ENCODE data around the gene THUMPD3. TPM values are rescaled to one million over a fixed set of nuclear protein-coding genes. Genes with fewer than 3 reads are reported as not detected.

THUMPD3 gene
- total RNA-seq, 1 donor = 42.7 TPM

DNA sequence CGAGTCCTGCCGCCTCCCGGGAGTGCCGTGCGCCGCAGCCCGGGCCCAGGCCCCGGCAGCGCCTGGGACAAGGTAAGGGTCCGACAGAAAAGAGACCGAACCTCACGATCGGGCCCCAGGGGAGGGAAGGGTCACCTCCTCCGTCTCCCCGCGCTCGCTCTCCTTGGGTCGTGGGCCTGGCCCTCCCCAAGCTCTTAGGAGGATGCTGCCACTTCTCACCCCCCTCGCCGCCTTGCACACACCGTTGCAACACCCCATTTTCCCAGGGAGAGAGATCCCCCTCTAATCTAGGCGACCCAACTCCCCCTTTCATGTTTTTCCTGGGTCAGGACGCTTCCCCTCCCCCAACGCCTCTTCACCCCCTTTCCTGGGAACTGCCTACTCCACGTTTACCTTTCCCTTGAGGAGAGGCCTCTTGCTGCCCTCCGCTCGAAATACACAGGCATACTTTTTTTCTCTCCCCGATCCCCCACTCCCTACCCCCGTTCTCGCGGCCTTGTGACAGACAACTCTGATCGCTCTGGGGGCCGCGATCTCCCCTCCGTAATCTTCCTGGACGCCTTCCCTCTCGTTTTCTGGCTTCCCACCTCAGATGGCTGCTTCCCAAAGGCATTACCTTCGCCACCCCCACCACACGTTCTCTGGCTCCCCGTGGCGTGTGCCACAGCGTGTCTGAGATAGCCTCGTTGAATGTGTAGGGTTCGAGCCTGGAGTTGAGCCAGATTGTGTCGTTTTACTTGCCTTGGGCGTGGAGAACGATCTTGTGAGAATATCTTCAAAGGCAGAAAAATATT, 35.2 kb downstream of the THUMPD3 start:
- Histone ChIP-seq H3K4me1 (ENCODE audit: insufficient read depth, low read length) (peaks cover 56% of the 10 kb centered on the region), H4K20me1 (ENCODE audit: insufficient read depth, low read length) (peaks cover 73% of the 10 kb centered on the region), H3K27ac (ENCODE audit: low read depth, low read length) (peak overlapping the region; percentile 97), H2AFZ (ENCODE audit: low read length) (peak overlapping the region; percentile 48), H3K36me3 (ENCODE audit: insufficient read depth, low read length) (peaks cover 24% of the 10 kb centered on the region), H3K9me3 (ENCODE audit: low read depth, low read length) (no peaks in the 10 kb centered on the region), H3K4me2 (ENCODE audit: insufficient read depth, low read length) (peak overlapping the region; percentile 85), H3K79me2 (ENCODE audit: insufficient read depth, low read length) (peaks cover 87% of the 10 kb centered on the region), H3K4me3 (ENCODE audit: insufficient read depth, low read length) (peak overlapping the region; percentile 95), H3K27me3 (ENCODE audit: insufficient read depth, low read length) (no peaks in the 10 kb centered on the region)
- no peak for DNase-seq (ENCODE audit: insufficient read length, low spot score, missing footprints)
- TF ChIP-seq, protein P1, sequence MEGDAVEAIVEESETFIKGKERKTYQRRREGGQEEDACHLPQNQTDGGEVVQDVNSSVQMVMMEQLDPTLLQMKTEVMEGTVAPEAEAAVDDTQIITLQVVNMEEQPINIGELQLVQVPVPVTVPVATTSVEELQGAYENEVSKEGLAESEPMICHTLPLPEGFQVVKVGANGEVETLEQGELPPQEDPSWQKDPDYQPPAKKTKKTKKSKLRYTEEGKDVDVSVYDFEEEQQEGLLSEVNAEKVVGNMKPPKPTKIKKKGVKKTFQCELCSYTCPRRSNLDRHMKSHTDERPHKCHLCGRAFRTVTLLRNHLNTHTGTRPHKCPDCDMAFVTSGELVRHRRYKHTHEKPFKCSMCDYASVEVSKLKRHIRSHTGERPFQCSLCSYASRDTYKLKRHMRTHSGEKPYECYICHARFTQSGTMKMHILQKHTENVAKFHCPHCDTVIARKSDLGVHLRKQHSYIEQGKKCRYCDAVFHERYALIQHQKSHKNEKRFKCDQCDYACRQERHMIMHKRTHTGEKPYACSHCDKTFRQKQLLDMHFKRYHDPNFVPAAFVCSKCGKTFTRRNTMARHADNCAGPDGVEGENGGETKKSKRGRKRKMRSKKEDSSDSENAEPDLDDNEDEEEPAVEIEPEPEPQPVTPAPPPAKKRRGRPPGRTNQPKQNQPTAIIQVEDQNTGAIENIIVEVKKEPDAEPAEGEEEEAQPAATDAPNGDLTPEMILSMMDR (IDR thresholded peaks at IDR 0.05; ENCODE audit: extremely low read depth, low read depth, low read length) = no peak

DNA sequence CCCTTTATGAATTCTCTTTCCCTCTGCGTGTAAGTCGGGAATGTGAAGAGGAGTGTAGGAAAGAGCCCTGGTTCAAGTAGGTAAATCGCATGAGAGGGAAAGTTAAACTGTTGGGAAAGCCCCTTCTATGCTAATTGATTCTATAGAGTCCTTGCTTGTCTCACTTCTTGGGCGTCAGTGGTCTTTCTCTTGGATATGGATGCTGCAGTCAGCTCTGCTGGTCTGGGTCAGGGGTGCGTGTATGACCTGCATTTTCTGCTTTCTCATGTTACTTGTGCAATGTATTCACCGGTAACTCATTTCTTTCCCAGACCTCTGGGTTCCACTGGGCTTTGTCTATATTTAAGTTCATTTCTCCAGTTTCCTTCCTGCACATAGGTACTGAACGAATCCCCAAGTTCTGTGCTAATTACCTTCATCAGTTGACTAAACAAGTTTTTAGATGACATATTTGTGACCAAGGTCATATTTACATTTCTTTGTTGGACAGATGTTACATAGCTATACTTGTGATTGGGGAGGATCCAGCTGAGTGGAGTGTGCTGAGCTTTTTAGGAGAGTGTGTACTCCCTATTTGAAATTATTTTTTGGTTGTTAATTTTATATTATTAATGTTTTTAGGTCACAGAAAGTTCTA, 36.0 kb downstream of the THUMPD3 start:
- Histone ChIP-seq H3K4me1 (ENCODE audit: insufficient read depth, low read length) (peaks cover 64% of the 10 kb centered on the region), H3K9me3 (ENCODE audit: low read depth, low read length) (no peaks in the 10 kb centered on the region), H4K20me1 (ENCODE audit: insufficient read depth, low read length) (peaks cover 72% of the 10 kb centered on the region), H3K79me2 (ENCODE audit: insufficient read depth, low read length) (peaks cover 87% of the 10 kb centered on the region), H3K4me2 (ENCODE audit: insufficient read depth, low read length) (peak overlapping the region; percentile 85), H2AFZ (ENCODE audit: low read length) (no peak overlapping the region), H3K36me3 (ENCODE audit: insufficient read depth, low read length) (peaks cover 17% of the 10 kb centered on the region), H3K4me3 (ENCODE audit: insufficient read depth, low read length) (peak overlapping the region; percentile 95), H3K27me3 (ENCODE audit: insufficient read depth, low read length) (no peaks in the 10 kb centered on the region), H3K27ac (ENCODE audit: low read depth, low read length) (peak overlapping the region; percentile 97)
- no peak for DNase-seq (ENCODE audit: insufficient read length, low spot score, missing footprints)
- TF ChIP-seq, protein P1 (IDR thresholded peaks at IDR 0.05; ENCODE audit: extremely low read depth, low read depth, low read length) = no peak

DNA sequence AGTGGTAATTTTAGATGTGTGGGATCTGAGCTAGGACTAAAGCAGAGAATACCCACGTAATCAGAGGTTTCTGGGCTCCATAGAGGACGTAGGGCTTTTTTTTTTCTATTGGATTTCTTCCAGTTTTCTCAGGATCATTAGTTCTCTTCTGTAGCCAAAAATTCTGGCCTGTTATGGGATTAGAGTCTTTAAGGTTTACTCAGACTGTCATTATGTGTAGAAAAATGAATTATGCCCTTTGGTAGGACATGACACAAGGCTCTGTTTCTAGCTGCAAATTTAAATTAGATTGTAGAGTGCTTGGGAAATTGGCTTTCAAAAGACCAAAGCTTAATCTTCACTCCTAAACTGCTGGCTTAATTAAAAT, 36.5 kb downstream of the THUMPD3 start:
- H4K20me1 ChIP-seq (ENCODE audit: insufficient read depth, low read length) = peaks cover 73% of the 10 kb centered on the region

More for the DNA sequence above, 36.5 kb downstream of the THUMPD3 start:
- TF ChIP-seq, protein P1 (IDR thresholded peaks at IDR 0.05; ENCODE audit: extremely low read depth, low read depth, low read length) = no peak
- no peak for DNase-seq (ENCODE audit: insufficient read length, low spot score, missing footprints)
- peak overlapping the region; percentile 85 for H3K4me2 ChIP-seq (ENCODE audit: insufficient read depth, low read length)
- H3K4me3 ChIP-seq (ENCODE audit: insufficient read depth, low read length) = peak overlapping the region; percentile 95
- H3K79me2 ChIP-seq (ENCODE audit: insufficient read depth, low read length) = peaks cover 87% of the 10 kb centered on the region
- no peaks in the 10 kb centered on the region for H3K9me3 ChIP-seq (ENCODE audit: low read depth, low read length)
- H3K4me1 ChIP-seq (ENCODE audit: insufficient read depth, low read length) = peaks cover 62% of the 10 kb centered on the region
- H2AFZ ChIP-seq (ENCODE audit: low read length) = no peak overlapping the region
- H3K36me3 ChIP-seq (ENCODE audit: insufficient read depth, low read length) = peaks cover 12% of the 10 kb centered on the region
- peak overlapping the region; percentile 97 for H3K27ac ChIP-seq (ENCODE audit: low read depth, low read length)
- H3K27me3 ChIP-seq (ENCODE audit: insufficient read depth, low read length) = no peaks in the 10 kb centered on the region

Measured in osteoblast (primary cell).